IMR-90 (cell line): ENCODE measurements around the gene SLC48A1. TPM values are rescaled to one million over a fixed set of nuclear protein-coding genes. Genes with fewer than 3 reads are reported as not detected.
"Not testable (repeated sequence)": the region's sequence is repeated elsewhere in the genome, so short reads cannot be mapped to it uniquely, and the experiment has no call there.

Source experiments
- ATAC-seq: fragments of 200-7000 bp; cut with Tn5 transposase; 2 replicates; pipeline ENCODE4 v1.9.1; 2020; ENCODE audit warnings: low read depth, mild to moderate bottlenecking, moderate library complexity
- BruUV-seq: library from RNA; stranded (reverse); fragments of 400-500 nt; replicated peaks from 2 replicates; lab custom pipeline; 2021; lab: Mats Ljungman, UMichigan
- CTCF ChIA-PET: fragments of 300-600 bp; formaldehyde crosslinking; extraction: SDS; loops from one replicate; lab custom pipeline; 2021; ENCODE audit warnings: antibody characterized with exemption; lab: Yijun Ruan, JAX
- POLR2A ChIA-PET: fragments of 300-600 bp; sonication (Branson Sonifier 250); formaldehyde crosslinking; loops from one replicate; lab custom pipeline; 2022; ENCODE audit warnings: antibody characterized with exemption; ENCODE audit not compliant: unreplicated experiment; lab: Charles Lee
- DNase-seq: peaks from one replicate; pipeline ENCODE4 v3.0.0; 2013
- H2AFZ ChIP-seq: replicated peaks from 2 replicates; pipeline ENCODE3; 2013; ENCODE audit warnings: low read length, mild to moderate bottlenecking; ENCODE audit not compliant: poor library complexity
- H2AK5ac ChIP-seq: 2 replicates; pipeline ENCODE4 v1.6.1; 2013; ENCODE audit warnings: low read depth, low read length, inconsistent platforms
- H2AK9ac ChIP-seq: replicated peaks from 2 replicates; pipeline ENCODE3; 2013; ENCODE audit warnings: mild to moderate bottlenecking, low read depth, low read length, moderate library complexity; ENCODE audit not compliant: poor library complexity
- H2BK120ac ChIP-seq: 2 replicates; pipeline ENCODE4 v1.6.1; 2013; ENCODE audit warnings: low read depth, low read length, inconsistent platforms
- H2BK15ac ChIP-seq: 3 replicates; pipeline ENCODE4 v1.6.1; 2013; ENCODE audit warnings: low read depth, low read length, inconsistent platforms
- H2BK20ac ChIP-seq: 2 replicates; pipeline ENCODE4 v1.6.1; 2013; ENCODE audit warnings: low read depth, mild to moderate bottlenecking, inconsistent platforms, low read length, moderate library complexity
- H2BK5ac ChIP-seq: 2 replicates; pipeline ENCODE4 v1.6.1; 2013; ENCODE audit warnings: mild to moderate bottlenecking, low read depth, low read length, inconsistent platforms; ENCODE audit not compliant: poor library complexity, severe bottlenecking
- H3K14ac ChIP-seq: replicated peaks from 2 replicates; pipeline ENCODE4 v1.6.1; 2013; ENCODE audit warnings: low read depth, low read length, inconsistent platforms
- H3K18ac ChIP-seq: 2 replicates; pipeline ENCODE4 v1.6.1; 2013; ENCODE audit warnings: low read depth, low read length, control low read depth
- H3K23ac ChIP-seq: 2 replicates; pipeline ENCODE4 v1.6.1; 2013; ENCODE audit warnings: low read depth, low read length, inconsistent platforms
- H3K27ac ChIP-seq: 2 replicates; pipeline ENCODE4 v1.5.1; 2013; ENCODE audit warnings: mild to moderate bottlenecking, control low read depth, low read length; ENCODE audit not compliant: insufficient read depth
- H3K27me3 ChIP-seq: 2 replicates; pipeline ENCODE4 v1.6.1; 2013; ENCODE audit warnings: low read length; ENCODE audit not compliant: control insufficient read depth, insufficient read depth
- H3K36me3 ChIP-seq: 2 replicates; pipeline ENCODE4 v1.6.1; 2013; ENCODE audit warnings: low read length, mixed read lengths; ENCODE audit not compliant: control insufficient read depth, insufficient read depth
- H3K4ac ChIP-seq: 2 replicates; pipeline ENCODE4 v1.6.1; 2013; ENCODE audit warnings: low read depth, low read length, inconsistent platforms
- H3K4me1 ChIP-seq: 2 replicates; pipeline ENCODE4 v1.6.1; 2013; ENCODE audit warnings: low read length, mixed read lengths; ENCODE audit not compliant: control insufficient read depth, insufficient read depth
- H3K4me2 ChIP-seq: 2 replicates; pipeline ENCODE4 v1.6.1; 2013; ENCODE audit warnings: low read depth, mild to moderate bottlenecking, control low read depth, low read length, moderate library complexity
- H3K4me3 ChIP-seq: 2 replicates; pipeline ENCODE4 v1.5.1; 2013; ENCODE audit warnings: low read depth, mild to moderate bottlenecking, control low read depth, low read length, moderate library complexity; ENCODE audit not compliant: insufficient read depth
- H3K56ac ChIP-seq: 2 replicates; pipeline ENCODE4 v1.6.1; 2013; ENCODE audit warnings: low read length, inconsistent platforms; ENCODE audit not compliant: insufficient read depth; ENCODE audit errors: extremely low read depth
- H3K79me1 ChIP-seq, 2 experiments: 2 replicates each; pipeline ENCODE4 v1.6.1; 2013; ENCODE audit warnings: low read length in 2 of 2, inconsistent platforms in 1 of 2, low read depth in 1 of 2
- H3K9ac ChIP-seq: 2 replicates; pipeline ENCODE4 v1.6.1; 2013; ENCODE audit warnings: low read depth, low read length, control low read depth
- H3K9me1 ChIP-seq: 2 replicates; pipeline ENCODE4 v1.6.1; 2013; ENCODE audit warnings: low read length, inconsistent platforms; ENCODE audit not compliant: insufficient read depth
- H3K9me3 ChIP-seq: 2 replicates; pipeline ENCODE4 v1.6.1; 2013; ENCODE audit warnings: low read length; ENCODE audit not compliant: control insufficient read depth, insufficient read depth
- H4K20me1 ChIP-seq: 2 replicates; pipeline ENCODE4 v1.6.1; 2013; ENCODE audit warnings: low read length, inconsistent platforms; ENCODE audit not compliant: insufficient read depth
- H4K5ac ChIP-seq: 2 replicates; pipeline ENCODE4 v1.6.1; 2013; ENCODE audit warnings: mild to moderate bottlenecking, low read depth, low read length, control low read depth
- H4K8ac ChIP-seq, 2 experiments: 2 replicates each; pipeline ENCODE4 v1.6.1; 2013; ENCODE audit warnings: low read depth in 2 of 2, low read length in 2 of 2, control low read depth in 1 of 2, inconsistent platforms in 1 of 2
- H4K91ac ChIP-seq: 2 replicates; pipeline ENCODE4 v1.6.1; 2013; ENCODE audit warnings: low read depth, low read length, inconsistent platforms; ENCODE audit not compliant: insufficient read depth
- CEBPB ChIP-seq: IDR thresholded peaks from 2 replicates; pipeline ENCODE4 v1.6.1; 2012; ENCODE audit warnings: low read depth, low read length, improper control_type of control experiment
- WGBS, 2 experiments: methylation state at CpG; one replicate each; pipeline versions ENCODE4 v1.1.5 to v1.1.7; 2013; ENCODE audit warnings: missing lambda C conversion rate in 2 of 2; ENCODE audit not compliant: insufficient read length in 1 of 2; ENCODE audit errors: extremely low coverage in 2 of 2; 5-methylcytosine and 5-hydroxymethylcytosine counted together
- dilution Hi-C: fragments of 300-500 bp; cut with HindIII; formaldehyde crosslinking; loops from one replicate; pipeline ENCODE4 v1.14.3; 2018; ENCODE audit warnings: low sequenced_read_pairs; ENCODE audit not compliant: unreplicated experiment
- in situ Hi-C: fragments of 300-500 bp; cut with MboI; formaldehyde crosslinking; loops from 3 replicates; pipeline ENCODE4 v1.14.3; 2019; ENCODE audit warnings: low sequenced_read_pairs, inconsistent platforms, mixed read lengths
- intact Hi-C: fragments of 100-400 bp; cut with micrococcal nuclease; formaldehyde crosslinking; loops from 2 replicates; pipeline ENCODE4 v1.10.0; 2022
- polyA plus RNA-seq, 3 experiments: library from polyadenylated mRNA; depleted of rRNA; stranded (reverse); fragments of >200 nt; gene quantifications; 2 replicates each; pipeline ENCODE4 v1.2.3, GENCODE V29; 2012; ENCODE audit warnings: low replicate concordance in 1 of 3
- total RNA-seq: library from RNA; depleted of rRNA; stranded (reverse); fragments of >200 nt; gene quantifications from 2 replicates; pipeline ENCODE4 v1.2.3, GENCODE V29; 2012

The SLC48A1 gene
- total and polyA plus RNA-seq, 2 of the 4 experiments (the other 2 are of a cell fraction), result 4.8 to 5.9 TPM

- H4K5ac ChIP-seq, H4K91ac ChIP-seq, H3K18ac ChIP-seq, H2AK9ac ChIP-seq, H2BK20ac ChIP-seq, intact Hi-C loops, H3K4me3 ChIP-seq, H3K27ac ChIP-seq, H3K9ac ChIP-seq, H3K4me2 ChIP-seq, H3K14ac ChIP-seq, H4K8ac ChIP-seq, POLR2A ChIA-PET, DNase-seq, H3K56ac ChIP-seq, H3K23ac ChIP-seq, H3K4ac ChIP-seq, H2AFZ ChIP-seq, dilution Hi-C loops, H3K27me3 ChIP-seq, H2AK5ac ChIP-seq, H3K9me3 ChIP-seq, BruUV-seq, CTCF ChIA-PET, H3K36me3 ChIP-seq, H2BK15ac ChIP-seq, H2BK120ac ChIP-seq, ATAC-seq, in situ Hi-C loops: not testable (repeated sequence)
- peaks cover 26% of the 10 kb centered on the region for H3K9me1 ChIP-seq
- peaks cover 56% of the 10 kb centered on the region for H3K4me1 ChIP-seq
- H2BK5ac ChIP-seq, result peak overlapping the region; percentile 12
- peaks cover 82% of the 10 kb centered on the region for H4K20me1 ChIP-seq
- H3K79me1 ChIP-seq, result peaks cover 14 to 60% of the 10 kb centered on the region in 2 experiments; a peak in 3 of 4 replicates
- peak; percentile 68 for TF ChIP-seq CEBPB
- no CpG with 5 or more reads among the region's 5 CpGs for WGBS, 2 experiments
Measured at GRCh38 chr12:47815447-47815846, 42.4 kb downstream of the SLC48A1 start.
